SIG-M5 treated with dmso at 0.1 percent for 504 hours (cell line): Measurements from ENCODE around the gene CLIP3.

Source experiments
- DNase-seq: peaks from one replicate; lab custom pipeline; 2025; ENCODE audit not compliant: unreplicated experiment; lab: John Stamatoyannopoulos, UW

Gene CLIP3

DNA sequence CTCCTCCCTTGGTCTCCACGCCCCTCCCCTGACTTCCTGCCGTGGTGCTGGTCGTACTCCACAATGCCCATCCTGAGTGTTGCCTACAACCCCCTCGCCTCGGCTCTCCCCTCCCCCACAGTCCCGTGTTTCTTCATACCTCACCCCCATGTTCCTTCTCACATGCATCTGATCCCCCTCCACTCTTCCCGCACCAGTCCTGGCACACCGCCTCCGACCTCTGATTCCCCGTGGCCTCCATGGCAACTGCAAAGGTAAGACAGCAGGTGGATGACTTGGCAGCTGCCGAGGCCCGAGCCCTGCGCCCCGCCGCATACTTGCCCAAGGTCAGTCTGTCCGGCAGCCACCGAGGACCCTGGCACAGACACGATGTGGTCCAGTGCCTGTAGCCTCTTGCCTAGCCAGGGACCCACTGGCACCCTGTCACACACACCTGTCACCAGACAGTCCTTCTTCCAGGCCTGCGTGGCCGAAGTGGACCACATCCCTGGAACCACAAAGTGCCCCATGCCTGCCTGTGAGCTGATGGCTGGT, 53.8 kb downstream of the CLIP3 start:
- DNase-seq: no peak

- DNase-seq: no peak
These were observed 54.4 kb downstream of the CLIP3 start for GRCh38 chr19:35978271-35978670.

GRCh38 chr19:35977446-35978222, 55.0 kb downstream of the CLIP3 start:
- DNase-seq: peak; percentile 23

- DNase-seq: no peak
These were observed 57.0 kb downstream of the CLIP3 start for GRCh38 chr19:35975608-35976214.

DNA sequence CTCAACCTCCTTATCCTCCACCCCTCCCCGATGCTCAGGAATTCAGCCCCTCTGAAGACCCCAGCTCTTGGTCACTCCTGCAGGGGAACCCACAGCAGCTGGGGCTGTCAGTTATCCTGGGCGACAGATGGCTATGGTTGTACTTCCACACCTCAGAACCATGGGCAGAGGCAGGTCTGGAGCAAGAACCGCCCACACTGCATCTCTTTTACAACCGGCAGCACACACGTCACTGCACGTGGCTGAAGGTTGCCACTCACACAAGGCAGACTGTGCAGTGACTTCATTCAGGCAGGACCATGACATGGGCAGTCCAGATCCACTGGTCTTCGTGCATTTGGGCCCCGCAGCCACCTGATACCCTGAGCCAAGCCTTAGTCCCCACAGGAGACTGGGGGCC, 59.2 kb downstream of the CLIP3 start:
- DNase-seq: no peak

- no peak for DNase-seq
These were observed 65.9 kb downstream of the CLIP3 start for GRCh38 chr19:35966771-35967170.
